Germinal center (tissue), 1 donor: ENCODE measurements around the gene SLC22A1.

ENCODE experiments used
- DNase-seq: peaks from one replicate; pipeline ENCODE4 v3.0.0; 2012; ENCODE audit warnings: mixed read lengths, low spot score

The SLC22A1 gene

GRCh38 chr6:160173806-160174527 lies 52.4 kb downstream of the SLC22A1 start:
- no peak for DNase-seq

- DNase-seq, result no peak
Measured at GRCh38 chr6:160174681-160175080, 53.1 kb downstream of the SLC22A1 start.

GRCh38 chr6:160177220-160177619 lies 55.6 kb downstream of the SLC22A1 start:
- DNase-seq, result no peak

- no peak for DNase-seq
Measured at GRCh38 chr6:160178271-160178670, 56.7 kb downstream of the SLC22A1 start.

GRCh38 chr6:160180706-160181105 lies 59.1 kb downstream of the SLC22A1 start:
- DNase-seq, result no peak

- no peak for DNase-seq
Measured at GRCh38 chr6:160188773-160189172, 67.2 kb downstream of the SLC22A1 start.

- DNase-seq, result no peak
Measured at GRCh38 chr6:160190081-160190480, 68.5 kb downstream of the SLC22A1 start.

- no peak for DNase-seq
Measured at GRCh38 chr6:160190973-160191372, 69.4 kb downstream of the SLC22A1 start.

- DNase-seq, result no peak
Measured at GRCh38 chr6:160192840-160193239, 71.2 kb downstream of the SLC22A1 start.

- no peak for DNase-seq
Measured at GRCh38 chr6:160194808-160195207, 73.2 kb downstream of the SLC22A1 start.

GRCh38 chr6:160197662-160198061 lies 76.0 kb downstream of the SLC22A1 start:
- no peak for DNase-seq

GRCh38 chr6:160198606-160199211 lies 77.1 kb downstream of the SLC22A1 start:
- DNase-seq, result no peak

GRCh38 chr6:160201061-160201460 lies 79.4 kb downstream of the SLC22A1 start:
- DNase-seq, result no peak

- no peak for DNase-seq
Measured at GRCh38 chr6:160202411-160202810, 80.8 kb downstream of the SLC22A1 start.

GRCh38 chr6:160203076-160203475 lies 81.5 kb downstream of the SLC22A1 start:
- DNase-seq, result no peak

- DNase-seq, result no peak
Measured at GRCh38 chr6:160203522-160203921, 81.9 kb downstream of the SLC22A1 start.

GRCh38 chr6:160203953-160204352 lies 82.3 kb downstream of the SLC22A1 start:
- DNase-seq, result no peak

- DNase-seq, result no peak
Measured at GRCh38 chr6:160204710-160205109, 83.1 kb downstream of the SLC22A1 start.

GRCh38 chr6:160207618-160208017 lies 86.0 kb downstream of the SLC22A1 start:
- DNase-seq, result no peak
